ENCODE measurements around the gene TXNDC11. TPM values are rescaled to one million over a fixed set of nuclear protein-coding genes. Genes with fewer than 3 reads are reported as not detected.

TXNDC11 gene
- total and polyA plus RNA-seq, 10 of the 15 experiments (the other 5 are each of a cell fraction or from before 2014, with no cell fraction given), result 1.7 to 86.7 (median 54.4) TPM

- peak; percentile 62 for ATAC-seq
- Histone ChIP-seq H3K4me1 (ENCODE audit: control insufficient read depth, insufficient read depth, low read length) (no peaks in the 10 kb centered on the region), H3K27ac (ENCODE audit: control insufficient read depth, insufficient read depth) (no peak overlapping the region), H3K9me3 (replicated peaks; ENCODE audit: control insufficient read depth, insufficient read depth, low read length) (no peaks in the 10 kb centered on the region), H3K36me3 (ENCODE audit: control insufficient read depth in 2 of 2, insufficient read depth in 2 of 2, low read length in 1 of 2) (peaks cover 12 to 53% of the 10 kb centered on the region in 2 experiments), H3K79me2 (ENCODE audit: control insufficient read depth, insufficient read depth, low read length) (no peaks in the 10 kb centered on the region), H3K4me2 (ENCODE audit: control insufficient read depth, insufficient read depth) (no peak overlapping the region), H2AFZ (ENCODE audit: control insufficient read depth, low read depth, low read length) (no peak overlapping the region), H4K20me1 (ENCODE audit: control insufficient read depth, insufficient read depth) (no peaks in the 10 kb centered on the region), H3K4me3 (no peak overlapping the region), H3K9ac (ENCODE audit: control insufficient read depth, insufficient read depth, low read length) (no peak overlapping the region), H3K27me3 (replicated peaks in 1 of 2; ENCODE audit: control insufficient read depth in 2 of 2, insufficient read depth in 2 of 2, low read length in 1 of 2) (no peaks in the 10 kb centered on the region)
- in situ Hi-C loops (cut with MboI), result no loop called here
- SMC1A ChIA-PET (ENCODE audit: uncharacterized antibody, unreplicated experiment), result interaction anchor here (0.6 to 2.1 kb wide), 5 partner anchors 10 to 205 kb away, joined by 3 to 11 read pairs (median 5); no protein-coding TSS in a partner anchor
- no peak for FAIRE-seq
- no TSS peak for BruUV-seq (replicated peaks)
- no peak for TF ChIP-seq IRF3 (IDR thresholded peaks at IDR 0.05)
- TF ChIP-seq PRDM15 (CRISPR knock-in tag; IDR thresholded peaks at IDR 0.05), result no peak
- TF ChIP-seq ZNF592 (IDR thresholded peaks at IDR 0.05), result no peak
- TF ChIP-seq ZBTB40 (IDR thresholded peaks at IDR 0.05; ENCODE audit: borderline replicate concordance), result 0 out of 2 replicates have a peak, but pooled peaks have one; percentile 27
- peak; percentile 63 for TF ChIP-seq ZNF384 (IDR thresholded peaks at IDR 0.05; ENCODE audit: borderline replicate concordance, low read depth, low read length)
- intact Hi-C loops (cut with micrococcal nuclease; ENCODE audit: unreplicated experiment), result no loop called here
- CTCF ChIA-PET, result interaction anchor here (0.6 to 0.7 kb wide), 2 partner anchors 70 to 249 kb away, joined by 3 read pairs; no protein-coding TSS in a partner anchor
- DNase-seq (ENCODE audit: low read depth, low spot score), result no peak
- POLR2A ChIA-PET, result interaction anchor here (0.5 to 1.7 kb wide), 7 partner anchors 11 to 94 kb away, joined by 3 to 8 read pairs (median 4); partner anchors contain the start of gene TXNDC11
- WGBS (ENCODE audit: insufficient coverage, insufficient replicate concordance, low lambda C conversion rate, missing lambda C conversion rate), result 80% methylated on average over 2 of the region's 4 CpGs
- RAD21 ChIA-PET (ENCODE audit: unreplicated experiment), result interaction anchor here (1.0 kb wide), 1 partner anchor 38 kb away, joined by 4 read pairs; the partner anchor contains the start of gene ZC3H7A
Observed at GRCh38 chr16:11759997-11760396, 17.3 kb upstream of the TXNDC11 start.
